ENCODE results near the gene SQSTM1.

Gene SQSTM1

GRCh38 chr5:179795049-179795862 lies 25.4 kb upstream of the SQSTM1 start:
- no peak for DNase-seq

- peak; percentile 50 to 79 (median 64) for DNase-seq
Observed at GRCh38 chr5:179795863-179796833, 24.6 kb upstream of the SQSTM1 start.

- no peak for DNase-seq
Observed at GRCh38 chr5:179796877-179797608, 23.7 kb upstream of the SQSTM1 start.

DNA sequence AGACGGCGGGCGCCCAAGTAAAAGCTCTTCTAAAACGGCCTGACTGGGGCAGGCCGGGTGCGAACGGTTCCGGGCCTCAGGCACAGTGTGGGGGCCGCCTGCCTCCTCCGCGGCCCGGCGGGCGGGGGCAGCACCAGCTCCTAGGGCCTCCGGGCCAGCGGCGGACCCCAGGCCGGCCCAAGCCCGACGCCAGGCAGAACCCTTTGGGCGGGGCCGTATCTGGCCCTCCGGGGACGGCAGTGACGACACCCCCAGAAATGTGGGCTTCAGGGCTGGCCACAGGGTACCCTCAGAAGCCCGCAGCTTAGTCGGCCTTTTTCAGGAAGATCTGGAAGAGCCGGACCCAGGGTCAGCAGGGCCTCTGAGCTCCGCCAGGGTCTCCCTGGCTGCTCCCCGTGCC lies 23.0 kb upstream of the SQSTM1 start:
- no peak for DNase-seq

- DNase-seq, result no peak
Observed at GRCh38 chr5:179798144-179798770, 22.4 kb upstream of the SQSTM1 start.

GRCh38 chr5:179798771-179799643 lies 21.7 kb upstream of the SQSTM1 start:
- no peak for DNase-seq

DNA sequence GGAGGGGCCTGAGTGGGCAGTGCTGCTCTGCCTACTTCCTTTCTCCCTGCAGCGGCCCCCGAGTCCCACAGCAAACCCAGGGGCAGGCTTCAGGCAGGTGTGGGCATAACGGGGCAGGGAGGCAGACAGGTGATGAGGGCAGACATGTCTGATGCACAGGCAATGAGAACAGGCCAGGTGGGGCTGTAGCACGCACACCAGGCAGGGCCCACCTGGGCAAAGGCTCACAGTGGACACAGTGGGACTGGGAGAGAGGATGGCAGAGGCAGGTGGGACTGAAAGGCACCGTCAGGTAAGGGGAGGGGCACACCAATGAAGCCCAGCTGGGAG lies 21.1 kb upstream of the SQSTM1 start:
- DNase-seq, result no peak

GRCh38 chr5:179800071-179800695 lies 20.5 kb upstream of the SQSTM1 start:
- DNase-seq, result no peak

DNA sequence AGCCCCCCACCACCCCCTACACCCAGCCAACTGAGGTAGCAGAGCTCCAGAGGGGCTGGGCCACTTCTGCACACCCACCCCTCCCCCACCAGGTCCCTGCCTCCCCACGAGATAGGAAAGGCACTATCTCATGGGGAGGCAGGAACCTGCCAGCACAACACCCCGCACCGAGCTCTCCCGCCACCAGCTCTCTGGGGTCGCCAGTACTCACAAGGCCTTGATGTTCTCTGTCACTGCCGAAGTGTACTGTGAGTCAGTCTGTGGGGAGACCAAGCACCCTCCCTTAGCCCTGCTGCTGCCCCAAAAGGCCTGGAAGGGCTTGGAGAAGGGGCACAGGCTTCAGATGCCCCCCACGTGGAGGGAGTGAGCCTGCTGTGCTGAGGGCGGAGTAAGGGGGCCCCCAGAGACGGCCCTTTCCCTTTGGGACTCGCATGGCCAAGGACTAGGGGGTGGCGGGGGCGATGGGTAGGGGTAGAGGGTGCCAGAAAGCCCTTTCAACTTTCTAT lies 20.0 kb upstream of the SQSTM1 start:
- no peak for DNase-seq

GRCh38 chr5:179801304-179802206 lies 19.1 kb upstream of the SQSTM1 start:
- peak; percentile 59 to 83 (median 74) for DNase-seq

DNA sequence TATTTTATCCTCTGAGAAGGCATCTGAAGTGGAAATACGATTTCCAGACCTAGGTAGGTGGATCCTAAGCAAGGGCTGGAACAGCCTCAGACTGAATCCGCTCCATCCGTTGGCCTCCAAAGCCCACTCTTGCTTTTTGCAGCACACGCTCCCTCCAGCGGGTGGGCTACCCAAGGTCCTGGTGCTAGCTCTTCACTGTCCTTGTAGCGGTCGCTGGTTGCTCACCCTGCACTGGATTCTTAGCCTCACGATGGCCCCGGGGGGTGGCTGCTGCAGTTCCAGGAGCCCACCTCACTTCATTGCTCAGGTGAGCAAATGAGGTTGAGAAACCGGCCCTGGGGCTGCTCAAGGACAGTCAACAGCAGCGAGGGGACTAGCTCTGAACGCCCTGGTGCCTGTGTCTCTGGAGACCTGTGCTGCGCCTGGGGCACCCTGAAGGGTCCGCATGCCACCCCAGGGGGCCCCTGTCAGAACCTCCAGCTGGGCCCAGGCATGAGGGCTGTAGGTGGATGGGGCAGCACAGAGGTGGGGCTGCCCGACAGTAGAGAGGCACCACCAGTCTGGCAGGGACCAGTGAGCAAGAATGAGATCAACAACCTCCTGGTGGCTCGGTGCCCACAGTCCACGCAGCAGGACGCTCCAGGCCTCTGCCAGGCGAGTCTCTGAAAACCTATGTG lies 18.4 kb upstream of the SQSTM1 start:
- DNase-seq, result no peak

- DNase-seq, result no peak
Observed at GRCh38 chr5:179802950-179803562, 17.6 kb upstream of the SQSTM1 start.

GRCh38 chr5:179803651-179804554 lies 16.8 kb upstream of the SQSTM1 start:
- DNase-seq, result peak in 2 of 5 experiments; percentile 37 to 45

GRCh38 chr5:179804555-179804947 lies 16.2 kb upstream of the SQSTM1 start:
- no peak for DNase-seq

DNA sequence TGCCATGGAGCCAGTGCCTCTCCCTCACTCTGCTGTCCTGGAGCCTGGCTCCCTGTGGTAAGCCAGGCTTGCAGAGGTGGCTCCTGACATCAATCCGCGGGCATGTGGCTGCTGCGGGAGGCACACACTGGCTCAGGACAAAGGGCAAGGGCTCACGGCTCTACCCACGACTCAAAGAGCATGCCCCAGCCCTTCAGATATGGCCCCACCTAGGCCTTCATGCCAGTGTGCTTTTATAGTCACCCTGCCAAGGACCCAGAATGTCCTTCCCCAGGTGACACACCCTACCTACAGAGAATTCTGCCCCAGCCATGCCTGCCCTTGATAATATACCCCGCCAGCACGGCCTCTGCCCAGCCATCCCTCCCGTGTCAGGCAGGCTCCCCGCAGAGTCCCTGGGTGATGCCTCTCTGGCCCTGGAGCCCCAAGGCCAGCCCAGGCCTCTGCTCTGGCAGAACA lies 15.6 kb upstream of the SQSTM1 start:
- DNase-seq, result no peak

GRCh38 chr5:179805529-179806249 lies 15.0 kb upstream of the SQSTM1 start:
- peak in 1 of 5 experiments; percentile 77 for DNase-seq
